AML-193 (cell line): Measurements from ENCODE around the gene SURF6.
"Not testable (repeated sequence)": the region's sequence is repeated elsewhere in the genome, so short reads cannot be mapped to it uniquely, and the experiment has no call there.

Experiments used
- DNase-seq, 2 experiments: peaks; one replicate each; lab custom pipeline; 2025; lab: John Stamatoyannopoulos, UW

Gene SURF6

GRCh38 chr9:133286523-133286922 lies 49.5 kb downstream of the SURF6 start:
- DNase-seq = no peak

- no peak for DNase-seq
These were observed 50.7 kb downstream of the SURF6 start for GRCh38 chr9:133285252-133285775.

DNA sequence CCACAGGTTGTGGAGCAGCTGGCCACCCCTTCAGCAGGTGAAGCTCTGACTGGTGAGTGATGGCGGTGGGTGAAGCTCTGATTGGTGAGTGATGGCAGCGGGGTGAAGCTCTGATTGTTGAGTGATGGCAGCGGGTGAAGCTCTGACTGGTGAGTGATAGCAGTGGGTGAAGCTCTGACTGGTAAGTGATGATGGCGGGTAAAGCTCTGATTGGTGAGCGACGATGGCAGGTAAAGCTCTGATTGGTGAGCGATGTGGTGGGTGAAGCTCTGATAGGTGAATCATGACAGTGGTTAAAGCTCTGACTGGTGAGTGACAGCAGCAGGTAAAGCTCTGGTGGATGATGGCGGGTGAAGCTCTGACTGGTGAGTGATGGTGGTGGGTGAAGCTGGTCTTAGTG lies 51.6 kb downstream of the SURF6 start:
- no peak for DNase-seq

GRCh38 chr9:133283255-133284032 lies 52.5 kb downstream of the SURF6 start:
- DNase-seq = not testable (repeated sequence)

DNA sequence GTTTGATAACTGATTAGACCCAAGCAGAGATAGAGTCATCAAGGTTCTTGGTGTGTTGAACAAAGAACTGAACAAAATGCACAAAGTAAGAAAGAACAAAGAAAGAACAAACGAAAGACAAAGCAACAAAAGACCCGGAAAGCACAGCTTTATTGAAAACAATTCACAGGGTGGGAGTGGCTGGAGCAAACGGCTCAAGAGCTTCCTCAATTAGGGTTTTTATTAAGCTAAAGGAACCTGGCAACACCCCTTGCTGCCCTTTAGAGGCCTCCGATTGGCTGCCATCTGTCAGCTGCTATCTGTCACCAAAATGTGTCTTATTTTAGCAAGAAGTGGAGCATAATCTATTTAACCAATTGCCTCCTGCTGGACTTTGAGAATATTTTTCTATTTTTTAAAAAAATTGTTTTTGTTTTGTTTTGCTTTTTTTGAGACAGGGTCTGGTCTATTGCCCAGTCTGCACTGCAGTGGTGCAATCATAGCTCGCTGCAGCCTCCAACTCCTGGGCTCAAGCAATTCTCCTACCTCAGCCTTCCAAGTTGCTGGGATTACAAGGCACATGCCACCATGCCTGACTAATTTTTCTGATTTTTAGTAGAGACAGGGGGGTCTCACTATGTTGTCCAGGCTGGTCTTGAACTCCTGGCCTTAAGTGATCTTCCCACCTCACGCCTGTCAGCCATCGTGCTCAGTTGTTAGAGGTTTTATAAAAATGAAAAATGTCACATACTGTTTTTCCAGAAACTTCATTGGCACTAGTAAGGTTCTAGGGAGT lies 53.3 kb downstream of the SURF6 start:
- DNase-seq = no peak

DNA sequence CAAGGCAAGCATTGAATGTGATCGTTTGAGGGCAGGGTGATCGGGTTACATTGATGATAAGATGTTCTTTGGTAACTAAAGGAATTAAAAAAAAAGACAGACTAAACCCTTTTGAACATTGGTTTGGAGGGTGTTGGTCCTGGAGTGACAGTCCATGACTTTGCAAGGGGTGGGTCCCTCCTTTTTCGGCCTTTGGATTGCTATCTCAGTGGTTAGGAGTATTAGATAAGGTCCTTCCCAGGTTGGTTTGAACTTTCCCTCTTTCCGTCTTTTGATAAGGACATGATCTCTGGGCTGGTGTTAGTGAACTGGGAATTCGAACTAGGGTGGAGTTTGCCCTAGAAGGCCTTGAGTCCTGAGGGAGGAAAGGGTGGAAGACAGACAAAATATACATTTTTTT lies 55.6 kb downstream of the SURF6 start:
- no peak for DNase-seq
